Activated CD8-positive, alpha-beta memory T cell treated with anti-CD3 and anti-CD28 coated beads, Interleukin-2, amount 50 U/mL, for 24 hours (primary cell): ENCODE measurements around the gene ZC2HC1C.
"Not testable (repeated sequence)": the region's sequence is repeated elsewhere in the genome, so short reads cannot be mapped to it uniquely, and the experiment has no call there.

Experiments
- DNase-seq: peaks from one replicate; pipeline ENCODE4 v3.0.0-alpha.2; 2020; ENCODE audit errors: extremely low read depth

The ZC2HC1C gene

DNA sequence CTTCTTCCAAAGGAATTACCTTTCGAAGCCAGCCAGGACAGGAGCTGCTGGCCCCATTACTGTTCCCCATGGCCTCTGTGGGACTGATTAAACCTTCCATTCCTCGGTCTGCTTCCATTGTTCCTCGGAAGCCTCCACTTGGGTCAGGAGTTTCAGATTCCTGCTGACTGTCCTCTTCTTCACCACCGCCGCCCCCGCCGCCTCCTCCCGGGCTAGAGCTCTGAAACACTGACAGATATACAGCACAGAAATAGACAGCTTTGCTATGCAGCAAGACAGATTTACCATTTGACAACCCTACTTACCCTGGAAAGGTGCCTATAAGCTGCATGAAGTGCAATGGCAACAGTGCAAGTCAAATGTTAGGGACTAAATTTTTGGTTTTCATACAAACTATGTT, 21.8 kb downstream of the ZC2HC1C start:
- no peak for DNase-seq

DNA sequence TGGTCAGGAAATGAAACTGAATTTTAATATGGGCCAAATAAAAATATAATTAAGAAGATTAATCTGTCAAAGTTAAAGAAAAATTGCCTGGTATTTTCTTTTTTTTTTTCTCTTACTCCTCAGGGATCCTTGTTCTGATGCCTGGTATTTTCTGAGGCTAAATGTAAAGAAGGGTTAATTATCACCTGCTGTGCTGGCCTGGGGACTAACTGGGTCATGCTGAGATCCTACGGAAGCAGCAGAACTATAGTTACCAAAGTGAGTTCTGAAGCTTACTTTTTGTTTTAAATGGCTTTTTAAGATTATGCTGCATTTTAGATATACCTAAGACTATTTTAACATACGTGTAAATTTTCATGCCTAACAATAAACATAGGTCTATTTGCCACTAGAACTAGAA, 23.3 kb downstream of the ZC2HC1C start:
- DNase-seq = no peak

DNA sequence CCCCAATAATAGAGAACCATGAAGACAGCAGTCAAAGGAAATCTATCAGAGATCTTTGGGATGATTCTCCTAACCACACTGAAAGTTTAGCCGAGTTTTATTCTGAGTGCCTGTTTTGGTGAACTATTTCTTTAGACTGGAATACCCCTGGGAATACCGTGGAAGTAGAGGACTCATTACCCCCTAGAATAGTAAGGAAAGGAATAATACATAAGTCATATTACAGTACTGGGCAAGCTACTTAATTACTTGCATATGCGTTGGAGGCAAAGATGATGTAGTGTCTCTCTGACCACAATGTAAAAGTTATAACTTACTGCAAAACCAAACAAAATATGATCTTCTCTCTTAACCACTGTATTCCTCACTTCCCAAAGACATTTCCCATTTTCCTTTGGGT, 25.5 kb downstream of the ZC2HC1C start:
- no peak for DNase-seq

DNA sequence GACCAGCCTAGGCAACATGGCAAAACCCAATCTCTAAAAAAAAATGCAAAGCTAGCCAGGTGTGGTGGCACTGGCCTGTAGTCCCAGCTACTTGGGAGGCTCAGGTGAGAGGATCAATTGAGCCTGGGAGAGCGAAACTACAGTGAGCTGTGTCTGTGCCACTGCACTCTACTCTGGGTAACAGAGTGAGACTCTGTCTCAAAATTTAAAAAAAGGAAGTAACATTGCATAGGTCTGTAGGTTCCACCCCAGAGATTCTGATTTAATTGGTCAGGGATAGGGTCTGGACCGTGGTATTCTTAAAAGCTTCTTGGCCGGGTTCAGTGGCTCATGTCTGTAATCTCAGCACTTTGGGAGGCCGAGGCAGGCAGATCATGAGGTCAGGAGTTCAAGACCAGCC, 26.2 kb downstream of the ZC2HC1C start:
- DNase-seq = no peak

DNA sequence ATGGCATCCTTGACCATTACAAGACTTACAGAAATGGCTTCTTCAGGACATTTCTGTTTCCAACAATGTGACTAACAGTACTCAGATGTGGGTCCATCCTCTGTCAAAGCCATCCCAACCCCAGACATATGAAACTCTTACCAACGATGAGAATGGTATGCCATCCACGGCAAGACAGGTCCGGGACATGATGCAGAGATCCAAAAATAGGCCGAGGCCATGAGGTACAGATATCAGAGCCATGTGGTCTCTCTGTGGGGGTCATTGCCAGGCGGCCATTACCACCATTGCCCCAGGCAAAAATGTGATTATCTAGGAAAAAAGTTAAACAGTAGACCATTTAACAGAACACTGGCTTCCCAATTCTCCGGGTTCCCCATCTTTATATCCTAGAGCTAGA, 27.5 kb downstream of the ZC2HC1C start:
- DNase-seq = no peak

DNA sequence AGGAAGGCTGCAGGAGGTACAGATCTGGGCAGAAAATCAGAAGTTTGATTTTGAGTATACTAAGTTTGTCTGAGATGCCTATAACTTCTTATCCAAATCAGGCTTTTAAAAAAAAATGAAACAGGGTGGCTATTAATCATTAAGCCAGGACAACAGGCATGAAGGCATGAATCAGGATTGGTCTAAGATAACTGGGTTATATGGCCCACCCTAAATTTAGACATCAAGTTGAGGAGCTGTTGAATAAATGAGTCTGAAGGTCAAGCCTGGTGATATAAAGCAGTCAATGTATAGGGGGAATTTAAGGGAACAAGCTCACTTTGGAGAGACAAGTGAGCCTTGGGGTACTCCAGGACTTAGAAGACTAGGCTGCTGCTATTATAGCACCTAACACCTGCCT, 28.8 kb downstream of the ZC2HC1C start:
- DNase-seq = no peak

DNA sequence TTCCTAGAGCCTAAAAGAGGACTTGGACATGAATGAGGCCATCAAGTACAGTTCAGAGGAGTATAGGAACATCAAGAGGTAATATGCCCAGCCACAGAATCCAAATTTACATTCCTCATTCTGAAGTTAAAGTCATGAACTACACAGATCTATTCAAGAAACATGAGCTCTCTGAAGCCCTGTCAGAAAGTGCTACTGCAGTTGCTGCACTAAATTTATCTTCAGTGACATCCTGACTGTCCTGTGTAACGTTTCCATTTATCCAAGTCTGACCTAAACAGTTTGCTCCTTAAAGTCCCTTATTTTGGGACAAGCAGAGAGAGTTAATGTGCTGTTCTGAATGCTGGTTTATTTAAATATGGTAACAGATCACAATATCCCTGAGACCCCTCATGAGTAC, 29.2 kb downstream of the ZC2HC1C start:
- no peak for DNase-seq

DNA sequence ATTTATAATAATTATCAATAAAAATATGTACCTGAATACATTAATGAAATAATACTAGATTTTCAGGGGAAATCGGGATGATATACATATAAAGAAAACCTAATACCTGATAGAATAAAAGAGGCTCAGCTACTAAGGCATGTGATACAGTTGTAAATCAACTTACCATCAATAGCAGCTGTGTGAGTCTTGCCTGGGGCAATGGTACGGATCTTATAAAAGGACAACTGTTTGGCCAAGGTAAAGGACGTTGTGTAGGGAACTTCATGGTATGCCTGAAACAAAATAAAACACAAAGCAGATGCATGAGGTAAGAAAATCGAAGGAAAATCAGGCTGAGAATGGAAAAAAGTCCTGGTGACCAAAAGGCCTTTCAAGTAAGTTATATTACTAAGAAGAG, 32.0 kb downstream of the ZC2HC1C start:
- no peak for DNase-seq

DNA sequence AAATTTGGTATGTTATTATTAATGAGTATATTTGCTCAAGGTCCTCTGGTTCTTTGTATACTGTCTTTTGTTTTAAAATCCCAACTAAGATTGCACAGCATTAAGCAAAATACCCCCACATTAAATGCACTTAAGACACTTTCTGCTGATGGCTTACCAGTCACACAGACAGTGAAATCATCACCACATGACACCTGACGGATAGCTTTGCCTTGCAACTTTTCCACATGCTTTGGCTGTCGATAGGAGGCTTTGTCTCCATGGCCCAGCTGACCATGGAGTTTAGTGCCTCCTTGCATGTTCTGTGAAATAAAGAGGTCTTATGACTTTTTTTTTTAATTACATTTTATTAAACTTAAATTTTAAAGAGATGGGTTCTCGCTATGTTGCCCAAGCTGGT, 37.7 kb downstream of the ZC2HC1C start:
- DNase-seq = no peak

DNA sequence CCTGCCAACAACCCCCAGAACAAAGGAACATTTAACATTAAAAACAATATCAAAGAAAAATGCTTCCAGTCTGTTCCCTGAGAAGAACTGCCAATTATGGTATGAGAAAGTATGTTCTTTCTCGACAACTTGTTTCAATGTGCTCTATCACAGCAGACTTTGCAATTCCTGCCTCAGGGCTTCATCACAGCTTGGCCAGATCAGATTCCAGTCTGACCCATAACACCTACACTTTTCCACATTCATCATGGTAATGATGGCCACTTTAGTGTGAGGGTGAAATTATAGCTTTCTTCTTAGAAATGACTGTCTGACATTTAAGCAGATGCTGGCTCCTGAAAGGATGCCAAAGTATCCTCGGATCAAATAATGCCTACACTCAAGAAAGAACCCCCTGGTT, 40.4 kb downstream of the ZC2HC1C start:
- DNase-seq = no peak

DNA sequence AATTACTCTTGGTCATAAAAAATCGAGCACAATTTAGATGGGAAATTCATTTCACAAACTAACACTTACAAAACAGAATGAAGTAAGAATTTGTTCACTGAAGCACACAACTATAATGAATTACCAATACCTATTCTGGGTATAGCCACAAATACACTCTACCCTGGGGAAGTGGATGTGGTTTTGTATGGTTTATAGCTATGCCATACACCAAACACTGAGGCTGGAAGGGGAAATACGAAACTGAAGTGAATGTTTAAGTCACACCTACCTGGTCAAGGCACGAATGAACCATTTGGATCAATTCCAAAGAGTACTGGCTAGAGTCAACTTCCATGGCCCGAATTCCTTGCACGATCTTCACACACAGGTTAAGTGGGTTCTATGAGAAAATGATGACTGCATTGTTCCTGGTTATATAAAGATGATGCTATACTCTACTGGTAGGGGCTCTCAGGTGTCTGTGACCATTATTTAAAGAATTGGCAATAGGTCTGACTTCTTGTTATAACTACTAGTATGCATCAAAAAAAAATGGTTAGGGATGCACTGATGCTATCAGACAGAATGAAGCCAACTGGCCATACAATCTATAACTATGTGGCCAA, 44.6 kb downstream of the ZC2HC1C start:
- DNase-seq = no peak

DNA sequence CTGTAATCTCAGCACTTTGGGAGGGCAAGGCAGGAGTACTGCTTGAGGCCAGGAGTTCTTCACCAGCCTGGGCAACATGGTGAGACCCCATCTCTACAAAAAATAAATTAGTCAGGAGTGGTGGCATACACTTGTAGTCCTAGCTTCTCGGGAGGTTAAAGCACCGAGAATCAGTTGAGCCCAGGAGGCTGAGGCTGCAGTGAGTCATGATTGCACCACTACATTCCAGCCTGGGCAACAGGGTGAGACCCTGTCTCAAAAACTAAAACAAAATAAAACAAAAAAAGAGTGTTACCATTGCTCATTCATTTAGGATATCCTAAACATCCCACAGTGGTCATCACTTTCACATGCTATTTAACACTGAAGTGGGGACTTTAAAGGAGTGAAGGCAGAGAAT, 49.6 kb downstream of the ZC2HC1C start:
- no peak for DNase-seq

DNA sequence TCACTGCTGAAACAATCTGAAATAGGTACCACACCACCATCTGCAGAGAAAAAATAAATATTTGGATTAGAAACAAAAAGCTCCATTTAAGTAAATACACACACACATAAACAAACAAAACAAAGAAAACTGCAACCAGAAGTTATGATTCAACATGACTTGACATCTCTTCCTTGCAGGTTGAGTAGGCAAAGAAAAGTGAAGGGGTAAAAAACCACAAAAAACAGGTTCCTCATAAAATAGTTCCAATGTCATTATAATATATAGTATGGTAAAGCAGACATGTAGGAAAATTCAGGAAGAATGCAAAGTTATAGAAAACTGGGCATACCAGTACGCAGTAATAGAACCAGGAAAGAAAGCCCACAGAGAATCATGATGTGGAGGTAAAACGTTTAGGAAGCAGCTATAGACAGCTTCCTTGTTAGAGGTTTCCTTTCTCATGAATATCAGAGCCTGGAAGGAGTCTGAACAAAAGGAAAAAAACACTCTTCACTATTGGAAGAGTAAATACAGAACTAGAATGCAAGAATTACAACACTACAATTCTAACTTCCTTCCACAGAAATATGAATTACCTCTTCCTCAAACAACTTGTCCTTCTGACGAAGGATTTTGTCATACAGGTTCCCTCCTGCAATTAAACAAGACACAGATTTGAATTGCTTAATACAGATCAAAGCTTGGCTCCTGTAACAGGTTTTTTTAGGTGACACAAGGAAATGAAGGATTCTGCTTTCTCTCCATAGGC, 51.3 kb downstream of the ZC2HC1C start:
- no peak for DNase-seq

DNA sequence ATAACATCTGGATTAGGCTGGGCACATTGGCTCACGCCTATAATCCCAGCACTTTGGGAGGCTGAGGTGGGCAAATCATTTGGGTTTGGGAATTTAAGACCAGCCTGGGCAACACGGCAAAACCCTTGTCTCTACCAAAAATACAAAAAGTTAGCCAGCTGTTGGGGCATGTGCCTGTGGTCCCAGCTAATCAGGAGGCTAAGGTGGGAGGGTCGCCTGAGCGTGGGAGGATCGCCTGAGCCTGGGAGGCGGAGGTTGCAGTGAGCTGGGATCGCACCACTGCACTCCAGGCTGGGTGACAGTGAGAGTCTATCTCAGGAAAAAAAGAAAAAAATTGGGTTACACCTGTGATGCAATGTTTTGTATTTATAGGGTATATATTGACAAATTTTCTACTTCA, 52.1 kb downstream of the ZC2HC1C start:
- no peak for DNase-seq

DNA sequence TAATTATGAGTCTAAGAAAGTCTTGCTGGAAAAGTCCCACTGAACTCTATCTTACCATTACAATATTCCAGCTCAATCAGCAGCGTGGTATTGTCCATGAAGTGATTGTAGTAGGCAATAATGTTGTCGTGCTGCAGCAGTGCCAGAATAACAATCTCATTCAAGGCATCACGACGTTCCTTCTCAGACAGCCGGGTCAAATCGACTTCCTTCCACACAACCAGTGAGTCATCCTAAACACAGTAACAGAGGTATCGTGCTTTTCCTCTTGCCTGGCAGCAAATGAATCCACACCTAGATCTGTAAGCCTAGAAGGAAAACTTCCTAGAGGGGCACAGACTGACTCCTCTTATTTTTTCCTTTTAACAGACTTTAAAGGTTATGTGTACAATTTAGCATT, 54.5 kb downstream of the ZC2HC1C start:
- DNase-seq = no peak

DNA sequence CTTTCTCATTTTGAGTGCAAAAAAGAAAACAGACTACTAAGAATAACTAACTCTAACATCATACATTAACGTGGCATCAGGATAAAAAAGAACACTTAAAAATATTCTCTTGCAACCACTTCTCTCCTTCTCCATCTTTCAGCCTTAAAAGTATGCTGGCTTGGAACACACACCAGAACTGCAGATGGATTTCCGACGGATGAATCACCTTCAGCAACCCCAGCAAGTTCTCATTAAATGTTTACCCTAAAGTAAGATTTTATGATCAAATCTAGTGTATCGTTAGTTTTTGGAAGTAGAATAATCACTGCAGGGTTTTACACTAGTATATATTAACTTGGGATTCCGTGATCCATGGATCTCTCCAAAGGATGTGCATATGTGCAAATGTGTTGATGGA, 56.2 kb downstream of the ZC2HC1C start:
- no peak for DNase-seq

DNA sequence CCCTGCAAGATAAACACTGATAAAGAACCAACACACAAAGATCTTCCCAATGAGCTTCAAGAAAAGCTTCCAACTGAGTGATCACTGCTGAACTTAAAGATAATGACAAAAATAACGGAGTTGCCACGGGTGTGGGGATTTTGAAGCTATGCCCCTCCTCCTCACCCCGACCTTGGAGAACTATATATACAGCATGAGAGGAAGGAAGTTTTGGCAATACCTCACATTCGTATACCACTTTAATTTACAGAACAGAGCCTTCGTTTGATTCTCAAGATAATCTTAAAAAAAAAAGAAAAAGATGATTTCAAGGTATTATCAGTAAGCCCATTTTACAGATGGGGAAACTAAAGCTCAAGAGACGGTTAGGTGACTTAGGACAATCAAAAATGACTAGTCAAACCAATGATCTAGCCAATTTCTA, 56.7 kb downstream of the ZC2HC1C start:
- DNase-seq = no peak

DNA sequence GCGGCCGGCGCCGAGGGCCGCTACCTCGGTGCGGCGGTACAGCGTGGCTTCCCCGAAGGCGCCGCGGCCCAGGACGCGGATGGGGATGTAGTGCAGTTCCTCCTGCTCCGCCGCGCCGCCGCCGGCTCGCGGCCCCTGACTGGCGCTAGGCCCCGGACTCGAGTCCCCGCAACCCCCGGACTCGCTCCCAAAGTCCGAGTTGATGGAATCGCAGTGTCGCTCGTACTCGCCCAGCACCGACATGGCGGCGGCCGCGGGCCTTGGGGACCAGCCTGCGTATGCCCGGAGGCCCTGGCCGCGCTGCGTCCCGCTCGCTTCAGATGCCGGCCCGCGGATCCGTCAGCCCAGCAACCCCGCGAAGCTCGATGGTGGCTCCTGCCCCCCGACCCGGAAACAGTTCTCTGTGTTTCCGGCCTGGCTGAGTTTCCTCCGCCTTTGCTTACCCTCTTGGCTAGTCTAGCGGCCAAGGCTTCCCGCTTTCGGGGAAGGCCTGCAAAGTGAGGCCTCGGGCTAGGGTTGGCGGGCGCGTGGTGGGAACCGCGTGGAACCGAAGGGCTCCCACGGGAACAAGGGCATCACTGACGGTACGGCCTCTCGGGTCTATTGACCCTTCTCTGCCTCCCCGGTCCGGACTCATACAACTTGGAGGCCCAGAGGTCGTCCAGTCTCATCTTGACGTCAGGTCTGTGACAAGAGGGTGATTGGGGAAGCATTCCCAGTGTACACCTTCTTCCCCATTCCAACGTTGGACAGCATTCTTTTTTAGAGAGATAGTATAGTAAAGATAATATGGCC, 57.4 kb downstream of the ZC2HC1C start, which contains the start of gene NEK9:
Gene NEK9, minus strand, starts transcription at position 370 of the 795 bp plus-strand sequence. Its CDS starts 127 bp downstream, at position 243.
- peak; percentile 76 for DNase-seq

DNA sequence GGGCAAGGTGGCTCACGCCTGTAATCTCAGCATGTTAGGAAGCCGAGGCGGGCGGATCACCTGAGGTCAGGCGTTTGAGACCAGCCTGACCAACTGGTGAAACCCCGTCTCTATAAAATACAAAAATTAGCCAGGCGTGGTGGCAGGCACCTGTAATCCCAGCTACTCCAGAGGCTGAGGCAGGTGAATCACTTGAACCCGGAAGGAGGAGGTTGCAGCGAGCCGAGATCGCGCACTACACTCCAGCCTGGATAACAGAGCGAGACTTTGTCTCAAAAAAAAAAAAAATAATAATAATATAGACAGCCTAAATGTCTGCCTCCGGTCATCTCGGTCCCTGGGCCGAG, 58.0 kb downstream of the ZC2HC1C start:
- DNase-seq = not testable (repeated sequence)

DNA sequence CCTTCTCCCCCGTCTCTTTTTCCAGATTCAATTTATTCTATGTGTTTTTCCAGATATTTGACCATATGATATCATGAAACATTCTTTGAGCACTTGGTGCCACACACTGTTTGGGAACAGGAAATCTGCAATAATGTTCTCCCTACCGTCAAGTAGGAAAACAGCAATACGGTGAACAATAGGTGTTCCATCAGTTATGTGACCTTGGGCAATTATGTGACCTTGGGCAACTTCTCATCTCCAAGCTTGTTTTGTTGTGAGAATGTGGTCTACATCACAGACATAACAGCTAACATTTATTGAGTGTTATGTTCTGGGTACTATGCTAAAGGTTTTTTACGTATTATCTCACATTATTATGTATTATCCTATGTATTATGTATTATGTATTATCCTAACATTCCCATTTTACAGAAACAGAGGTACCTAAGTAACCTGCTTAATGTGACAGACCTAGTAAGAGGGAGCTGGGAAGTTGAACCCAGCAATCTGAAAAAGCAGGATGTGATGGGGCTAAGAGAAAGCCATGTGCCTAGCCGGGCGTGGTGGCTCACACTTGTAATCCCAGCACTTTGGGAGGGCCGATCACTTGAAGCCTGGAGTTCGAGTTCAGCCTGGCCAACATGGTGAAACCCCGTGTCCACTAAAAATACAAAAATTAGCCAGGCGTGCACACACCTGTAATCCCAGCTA, 58.6 kb downstream of the ZC2HC1C start:
- no peak for DNase-seq

DNA sequence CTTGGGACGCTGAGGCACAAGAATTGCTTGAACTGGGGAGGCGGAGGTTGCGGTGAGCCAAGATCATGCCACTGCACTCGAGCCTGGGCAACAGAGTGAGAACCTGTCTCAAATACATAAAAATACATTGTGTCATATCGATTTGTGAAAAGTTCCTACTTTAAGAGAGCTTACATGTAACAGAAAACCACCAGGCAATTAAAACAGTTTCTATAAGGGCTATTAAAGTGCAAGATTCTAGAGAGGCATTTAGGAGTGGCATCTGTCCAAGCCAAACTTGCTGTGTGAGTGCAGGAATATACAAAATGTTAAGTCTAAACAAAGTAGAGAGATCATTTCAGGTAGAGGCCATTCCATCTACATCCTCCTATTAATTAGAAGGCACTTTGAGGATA, 59.2 kb downstream of the ZC2HC1C start:
- DNase-seq = no peak
